ENCODE results near the gene PTGIS. TPM values are rescaled to one million over a fixed set of nuclear protein-coding genes. Genes with fewer than 3 reads are reported as not detected.
"Not testable (repeated sequence)": the region's sequence is repeated elsewhere in the genome, so short reads cannot be mapped to it uniquely, and the experiment has no call there.

PTGIS gene
- polyA plus RNA-seq (ENCODE audit: insufficient read length) = 33.0 TPM
- long read RNA-seq, donor 1, full-length matches to known transcripts = 2 of 18 reads
- long read RNA-seq, donor 1, partial matches to known transcripts = 16 of 18 reads
- long read RNA-seq, donor 1, other reads (novel, unspliced or antisense) = 0 of 18 reads
- long read RNA-seq, donor 2, full-length matches to known transcripts = 1 of 14 reads
- long read RNA-seq, donor 2, partial matches to known transcripts = 13 of 14 reads
- long read RNA-seq, donor 2, other reads (novel, unspliced or antisense) = 0 of 14 reads
- long read RNA-seq, donor 3, full-length matches to known transcripts = 1 of 1 reads
- long read RNA-seq, donor 3, partial matches to known transcripts = 0 of 1 reads
- long read RNA-seq, donor 3, other reads (novel, unspliced or antisense) = 0 of 1 reads
- long read RNA-seq, donor 4 = 0 reads
- long read RNA-seq, donor 5 = 0 reads
- long read RNA-seq, donor 6, full-length matches to known transcripts = 4 of 4 reads
- long read RNA-seq, donor 6, partial matches to known transcripts = 0 of 4 reads
- long read RNA-seq, donor 6, other reads (novel, unspliced or antisense) = 0 of 4 reads
- long read RNA-seq, donor 7 = 0 reads
- long read RNA-seq, donor 8 = 0 reads

DNA sequence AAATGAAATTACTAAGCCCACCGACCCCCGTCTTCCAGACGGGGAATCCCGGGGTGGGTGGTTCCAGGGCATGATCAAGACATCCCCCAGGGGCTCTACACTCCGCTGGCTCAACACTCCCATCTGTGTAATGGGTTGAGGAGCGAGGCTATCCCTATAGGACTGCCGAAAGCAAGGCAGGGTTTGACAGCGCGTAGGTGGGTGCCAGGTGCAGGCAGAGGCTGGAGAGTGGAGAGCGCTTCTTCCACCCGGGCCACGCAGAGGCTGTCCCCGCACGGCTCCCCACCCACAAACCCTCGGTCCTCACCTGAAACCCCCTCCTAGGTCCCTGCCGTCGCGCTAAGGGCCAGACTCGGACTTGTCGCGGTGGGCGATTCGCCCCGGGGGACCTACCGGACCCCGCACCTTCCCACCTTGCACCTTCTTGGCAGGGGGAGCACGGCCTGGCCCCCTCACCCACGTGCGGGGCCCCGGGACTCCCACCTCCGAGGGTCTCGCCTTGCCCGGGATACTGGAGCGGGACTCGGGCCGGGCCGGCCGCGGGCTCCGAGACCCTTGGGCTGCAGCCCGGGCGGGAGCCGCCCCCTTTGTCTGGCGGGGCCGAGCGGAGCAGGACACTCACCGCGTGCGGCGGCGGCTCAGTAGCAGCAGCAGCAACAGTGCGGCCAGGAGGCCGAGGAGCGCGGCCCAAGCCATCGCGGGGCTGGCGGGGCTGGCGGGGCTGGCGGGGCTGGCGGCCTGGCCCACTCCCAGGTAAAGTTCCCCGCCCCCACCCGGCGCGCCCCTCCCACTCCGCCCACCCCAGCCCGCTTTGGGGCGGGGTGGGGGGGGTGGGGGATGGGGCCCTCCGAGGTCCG is at the start of gene PTGIS:
Gene PTGIS (minus strand): TSS at position 717 of the 857 bp plus-strand sequence. CDS start 21 bp downstream, at position 696.
- DNase-seq = no peak

- DNase-seq = not testable (repeated sequence)
These were observed 49.5 kb upstream of the PTGIS start for GRCh38 chr20:49617394-49617793.

DNA sequence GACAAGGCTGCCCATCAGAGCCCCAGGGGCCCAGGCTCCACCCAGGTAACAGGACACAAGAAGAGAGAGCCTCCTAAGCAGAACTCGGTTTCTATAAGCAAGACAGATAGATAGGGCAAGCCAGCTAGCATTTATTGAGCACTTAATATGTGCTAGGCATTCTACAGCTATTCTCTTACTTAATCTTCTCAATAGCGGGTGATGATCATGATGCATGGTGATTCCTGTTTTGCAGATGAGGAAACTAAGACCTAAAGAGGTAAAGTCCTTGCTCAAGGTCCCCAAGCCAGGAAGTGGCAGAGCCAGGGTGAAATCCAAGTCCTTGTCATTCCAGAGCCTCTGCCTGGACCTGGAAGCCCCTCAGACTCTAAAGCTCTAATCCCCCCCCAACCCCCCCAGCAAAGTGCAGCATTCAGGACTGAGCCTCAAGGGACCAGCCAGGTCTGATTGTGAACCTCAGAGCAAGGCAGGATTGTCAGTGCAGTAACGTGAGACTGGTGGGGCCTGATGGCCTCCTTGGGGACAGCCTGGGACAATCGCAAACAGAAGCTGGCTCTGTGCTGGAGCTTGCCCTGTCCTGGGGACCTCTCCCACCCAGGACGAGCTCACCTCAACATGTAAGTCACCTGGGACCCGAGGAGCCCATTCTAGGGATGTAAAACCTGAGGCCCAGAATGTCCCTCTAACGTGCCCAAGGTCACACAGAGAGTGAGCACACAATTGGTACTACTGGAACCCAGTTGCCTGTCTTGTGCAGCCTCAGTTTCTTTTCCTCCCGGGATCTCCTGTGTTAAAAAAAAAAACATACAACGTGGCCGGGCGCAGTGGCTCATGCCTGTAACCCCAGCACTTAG is 48.4 kb upstream of the PTGIS start:
- DNase-seq = no peak

GRCh38 chr20:49615401-49616153 is 47.6 kb upstream of the PTGIS start:
- no peak for DNase-seq

DNA sequence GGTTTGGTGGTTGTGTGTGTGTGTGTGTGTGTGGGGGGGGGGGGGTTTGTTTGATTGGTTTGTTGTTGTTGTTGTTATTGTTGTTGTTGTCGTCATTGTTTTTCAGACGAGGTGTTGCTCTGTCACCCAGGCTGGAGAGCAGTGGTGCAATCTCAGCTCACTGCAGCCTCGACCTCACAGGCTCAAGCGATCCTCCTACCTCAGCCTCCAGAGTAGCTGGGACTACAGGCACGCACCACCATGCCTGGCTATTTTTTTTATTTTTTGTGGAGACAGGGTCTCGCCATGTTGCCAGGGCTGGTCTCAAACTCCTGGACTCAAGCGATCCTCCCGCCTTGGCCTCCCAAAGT is 47.1 kb upstream of the PTGIS start:
- not testable (repeated sequence) for DNase-seq

GRCh38 chr20:49614338-49615050 is 46.6 kb upstream of the PTGIS start:
- no peak for DNase-seq

GRCh38 chr20:49612127-49612738 is 44.3 kb upstream of the PTGIS start:
- DNase-seq = no peak

DNA sequence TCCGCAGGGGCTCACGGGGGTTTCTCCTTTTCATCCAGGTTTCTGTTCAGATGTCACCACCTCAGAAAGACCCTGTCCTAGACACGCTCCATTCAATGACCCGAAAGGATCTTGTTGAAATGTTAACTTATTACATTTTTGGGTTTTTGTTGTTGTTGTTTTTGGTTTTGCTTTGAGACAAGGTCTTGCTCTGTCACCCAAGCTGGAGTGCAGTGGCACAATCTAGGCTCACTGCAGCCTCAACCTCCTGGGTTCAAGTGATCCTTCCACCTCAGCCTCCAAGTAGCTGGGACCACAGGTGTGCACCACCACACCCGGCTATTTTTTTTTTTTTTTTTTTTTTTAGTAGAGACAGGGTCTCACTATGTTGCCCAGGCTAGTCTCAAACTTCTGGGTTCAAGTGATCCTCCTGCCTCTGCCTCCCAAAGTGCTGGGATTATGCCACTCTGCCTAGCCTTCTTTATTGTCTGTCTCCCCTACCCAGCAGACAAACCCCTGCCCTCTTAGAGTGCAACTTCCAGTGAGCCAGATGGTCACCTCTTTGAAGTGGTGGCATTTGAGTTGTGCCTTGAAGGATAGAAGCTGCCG is 43.7 kb upstream of the PTGIS start:
- not testable (repeated sequence) for DNase-seq

GRCh38 chr20:49610691-49611538 is 43.0 kb upstream of the PTGIS start:
- peak; percentile 51 for DNase-seq

DNA sequence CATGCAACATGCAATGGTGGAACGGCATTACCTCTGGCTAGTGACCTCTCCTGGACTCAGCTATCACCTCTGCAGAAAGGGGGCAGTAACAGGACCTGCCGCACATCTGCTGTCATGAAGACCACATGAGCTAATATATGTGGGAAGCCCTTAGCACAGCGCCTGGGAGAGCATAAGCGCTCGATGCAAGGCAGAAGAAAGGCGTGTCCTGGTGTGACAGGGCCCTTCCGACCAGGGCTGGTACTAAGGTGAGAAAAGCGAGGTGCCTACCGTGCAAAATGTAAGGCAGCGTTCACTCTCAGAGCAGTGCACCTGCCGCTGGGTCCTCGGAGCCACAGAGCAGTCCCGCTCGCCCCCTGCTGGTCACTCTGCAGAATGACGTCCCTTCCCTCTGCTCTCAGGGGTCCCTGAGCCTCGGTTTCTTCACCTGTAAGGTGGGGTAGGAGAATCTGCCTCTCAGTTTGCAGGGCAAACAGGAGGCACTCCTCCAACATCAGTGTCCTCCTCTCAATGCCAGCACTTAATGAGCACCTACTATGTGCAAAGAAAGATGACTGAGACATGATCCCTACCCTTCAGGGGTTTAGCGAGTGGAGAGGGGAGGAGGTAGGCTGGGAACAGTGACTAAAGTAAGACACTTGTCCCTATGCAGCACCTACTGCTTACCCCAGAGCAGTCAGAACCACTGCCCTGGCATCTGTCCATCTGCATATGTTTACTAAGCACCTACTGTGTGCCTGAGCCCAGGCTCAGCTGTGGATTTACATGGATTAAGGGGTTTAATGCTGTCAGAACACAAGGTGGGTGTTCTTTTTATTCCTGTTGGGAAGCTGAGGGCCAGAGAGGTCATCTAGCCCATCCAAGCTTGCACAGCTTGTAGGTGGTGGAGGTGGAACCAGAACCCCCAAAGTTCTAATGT is 41.1 kb upstream of the PTGIS start:
- DNase-seq = no peak

DNA sequence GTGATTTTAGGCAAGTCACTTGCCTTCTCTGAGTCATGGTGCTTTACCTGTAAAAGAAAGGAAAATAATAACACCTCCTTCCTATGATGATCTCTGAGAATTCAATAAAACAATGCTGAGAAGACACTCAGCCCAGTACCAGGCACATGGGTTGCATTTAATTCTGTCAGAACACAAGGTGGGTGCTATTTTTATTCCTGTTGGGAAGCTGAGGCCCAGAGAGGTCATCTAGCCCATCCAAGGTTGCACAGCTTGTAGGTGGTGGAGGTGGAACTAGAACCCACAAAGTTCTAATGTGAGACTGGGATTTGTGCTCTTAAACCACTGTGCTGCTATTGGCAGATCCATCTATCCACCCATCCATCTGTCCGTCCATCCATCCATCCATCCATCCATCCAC is 39.6 kb upstream of the PTGIS start:
- no peak for DNase-seq

DNA sequence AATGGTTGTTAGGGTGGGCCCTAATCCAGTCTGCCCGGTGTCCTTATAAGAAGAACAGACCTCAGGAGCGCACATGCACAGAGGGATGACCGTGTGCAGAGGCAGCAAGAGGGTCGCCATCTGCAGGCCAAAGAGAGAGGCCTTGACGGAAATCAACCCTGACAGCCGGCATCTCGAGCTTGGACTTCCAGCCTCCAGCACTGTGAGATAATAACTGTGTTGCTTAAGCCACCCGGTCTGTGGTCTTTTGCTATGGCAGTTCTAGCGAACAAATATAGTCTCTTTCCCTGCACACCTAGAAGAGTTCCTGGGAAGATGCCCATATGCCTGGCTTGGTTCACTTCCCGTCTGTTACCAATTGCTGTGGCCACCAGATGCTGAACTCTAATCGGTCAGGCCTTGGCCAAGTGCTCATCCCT is 35.3 kb upstream of the PTGIS start:
- DNase-seq = no peak

GRCh38 chr20:49602345-49603208 is 34.6 kb upstream of the PTGIS start:
- no peak for DNase-seq

- DNase-seq = no peak
These were observed 33.4 kb upstream of the PTGIS start for GRCh38 chr20:49601153-49601924.

DNA sequence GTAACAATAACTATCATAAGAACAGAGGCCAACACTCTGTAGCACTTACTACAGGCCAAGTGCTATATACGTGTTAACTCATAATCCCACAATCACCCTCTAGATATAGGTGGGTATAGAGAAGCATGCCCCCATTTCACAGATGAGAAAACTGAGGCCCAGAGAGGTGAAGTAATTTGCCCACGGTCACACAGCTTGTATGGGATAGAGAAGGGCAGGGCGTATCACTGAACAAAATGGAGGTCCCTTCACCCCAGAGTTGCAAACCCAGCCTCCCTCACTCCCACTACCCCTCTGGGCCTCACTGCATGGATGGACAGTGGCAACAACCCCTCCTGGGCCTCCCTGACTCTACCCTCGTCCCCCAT is 31.8 kb upstream of the PTGIS start:
- no peak for DNase-seq

Measured in left kidney (tissue), 8 donors.